GM19193 (cell line): Measurements from ENCODE around the gene USP4.

Experiments used
- POLR2A ChIP-seq: IDR thresholded peaks from 4 replicates; pipeline ENCODE4 v1.6.1; 2011; ENCODE audit not compliant: insufficient read depth, insufficient read length; ENCODE audit errors: extremely low read depth

USP4 gene

GRCh38 chr3:49316696-49317457, 23.0 kb downstream of the USP4 start:
- TF ChIP-seq POLR2A = no peak

DNA sequence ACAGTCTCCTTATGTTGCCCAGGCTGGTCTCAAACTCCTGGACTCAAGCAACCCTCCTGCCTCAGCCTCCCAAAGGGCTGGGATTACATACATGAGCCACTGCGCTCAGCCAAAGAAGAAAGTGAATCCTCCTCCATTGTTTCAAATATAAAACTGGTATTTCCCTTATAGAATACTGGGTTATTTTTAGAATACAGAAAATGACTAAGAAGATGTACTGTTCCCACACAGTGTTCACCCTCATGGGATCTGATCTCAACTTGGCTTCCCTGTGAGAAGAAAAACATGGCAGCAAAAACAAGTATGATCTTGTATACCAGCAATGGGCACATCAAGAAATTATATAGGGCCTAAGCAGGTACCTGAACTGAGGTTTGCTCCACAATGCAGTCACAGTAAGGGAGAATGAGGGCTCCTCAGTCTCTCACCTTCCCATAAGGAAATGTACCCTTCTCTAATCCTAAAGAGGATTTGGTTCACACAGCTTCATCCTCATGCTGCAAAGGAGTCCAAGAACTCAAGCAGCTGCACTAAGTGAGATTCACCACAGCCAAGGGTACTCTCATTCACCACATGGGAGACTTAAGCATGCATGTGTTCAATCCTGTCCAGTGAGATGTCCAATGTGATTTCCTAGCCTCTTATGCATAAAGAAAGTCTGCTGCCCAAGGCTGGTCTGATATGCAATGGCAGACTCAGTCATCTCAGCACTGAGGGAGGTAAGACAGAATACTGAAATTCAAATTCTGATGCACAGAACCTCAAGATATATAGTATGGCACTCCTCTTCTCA, 25.8 kb downstream of the USP4 start:
- no peak for TF ChIP-seq POLR2A

- TF ChIP-seq POLR2A = no peak
Observed at GRCh38 chr3:49311283-49311682, 28.6 kb downstream of the USP4 start.

- no peak for TF ChIP-seq POLR2A
Observed at GRCh38 chr3:49310677-49311076, 29.2 kb downstream of the USP4 start.

- TF ChIP-seq POLR2A = no peak
Observed at GRCh38 chr3:49305608-49306007, 34.2 kb downstream of the USP4 start.

GRCh38 chr3:49302613-49303012, 37.2 kb downstream of the USP4 start:
- no peak for TF ChIP-seq POLR2A

DNA sequence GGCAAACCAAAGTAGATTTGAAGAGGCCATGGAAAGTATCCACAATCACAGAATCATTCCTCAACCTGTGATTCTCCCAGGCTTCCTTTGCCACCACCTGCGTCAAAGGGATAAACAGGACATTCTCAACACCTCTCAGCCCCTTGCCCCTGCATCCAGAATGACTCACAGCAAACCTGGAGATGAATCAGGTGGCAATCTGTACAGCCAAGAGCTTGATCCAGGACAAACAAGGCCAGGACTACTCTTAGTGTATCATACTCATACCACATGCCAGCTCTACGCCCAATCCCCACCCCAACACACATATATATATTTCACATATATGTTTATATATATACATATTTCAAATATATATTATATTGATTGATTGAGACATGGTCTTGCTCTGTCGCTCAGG, 39.3 kb downstream of the USP4 start:
- no peak for TF ChIP-seq POLR2A

DNA sequence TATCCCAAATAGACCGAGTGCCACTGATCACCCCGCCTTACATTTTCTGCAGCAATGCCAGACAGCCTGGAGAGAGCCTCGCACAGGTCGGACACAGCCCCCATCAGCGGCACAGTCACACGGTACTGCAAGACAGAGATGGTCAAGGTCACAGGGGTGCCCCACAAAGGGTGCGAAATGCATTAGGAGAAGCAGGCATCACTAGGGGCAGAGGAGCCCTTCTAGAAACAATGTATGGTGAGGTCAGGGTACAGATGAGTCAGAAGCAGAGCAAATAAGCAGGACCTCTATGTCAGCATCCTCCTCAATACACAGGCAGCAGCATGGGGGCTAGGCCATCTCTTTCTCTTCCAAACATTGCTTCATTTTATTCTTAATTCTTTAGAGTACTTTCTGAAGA, 41.3 kb downstream of the USP4 start:
- no peak for TF ChIP-seq POLR2A

DNA sequence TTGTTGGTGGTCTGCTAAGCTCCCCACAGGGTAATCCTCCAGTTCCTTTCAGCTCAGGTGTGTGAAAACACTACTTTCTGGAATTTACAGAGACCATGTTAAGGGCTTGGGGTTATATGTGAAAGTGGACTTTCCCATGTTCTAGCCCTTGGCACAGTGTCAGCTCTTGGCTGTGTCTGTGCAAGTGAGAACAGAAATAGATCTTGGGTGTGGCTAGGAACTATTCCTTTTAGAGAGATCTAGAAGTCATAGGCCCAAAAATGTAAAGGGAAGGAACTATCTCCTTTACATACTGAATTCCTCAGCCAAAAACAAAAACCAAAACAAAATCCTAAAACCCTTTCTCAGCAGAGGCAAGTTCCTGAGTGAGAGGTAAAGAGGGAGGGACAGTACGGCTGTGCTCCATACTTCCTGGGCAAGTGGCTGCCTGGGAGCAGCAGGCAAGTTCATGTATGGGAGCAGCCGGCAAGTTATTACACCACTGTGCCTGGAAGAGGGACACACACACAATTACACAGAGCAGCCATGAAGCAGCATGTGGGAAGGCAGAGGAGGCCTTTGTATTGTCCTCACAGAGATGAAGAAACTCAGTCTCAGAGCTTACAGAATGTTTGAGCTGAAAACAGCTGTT, 43.0 kb downstream of the USP4 start:
- TF ChIP-seq POLR2A = no peak

GRCh38 chr3:49295489-49296058, 44.3 kb downstream of the USP4 start:
- TF ChIP-seq POLR2A = no peak

GRCh38 chr3:49294343-49294742, 45.5 kb downstream of the USP4 start:
- no peak for TF ChIP-seq POLR2A

DNA sequence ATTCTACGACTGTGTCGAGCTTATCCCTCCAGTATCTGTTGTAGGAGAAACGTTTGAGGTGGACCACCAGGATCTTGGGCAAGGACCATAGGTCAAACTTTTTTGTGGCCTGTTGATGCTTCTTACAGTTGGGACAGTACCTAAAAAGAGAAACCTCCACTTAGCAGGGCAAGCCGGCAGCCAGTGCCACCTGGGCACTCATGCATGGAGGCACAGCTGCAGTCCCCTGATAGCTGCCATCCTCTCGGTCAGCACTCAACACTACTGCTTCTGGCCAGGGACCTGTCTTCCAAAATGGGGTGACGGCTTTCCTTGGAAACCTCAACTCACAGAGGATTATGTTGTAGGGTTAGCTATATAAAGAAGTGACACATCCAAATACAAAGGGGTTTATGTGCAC, 55.9 kb downstream of the USP4 start:
- no peak for TF ChIP-seq POLR2A

DNA sequence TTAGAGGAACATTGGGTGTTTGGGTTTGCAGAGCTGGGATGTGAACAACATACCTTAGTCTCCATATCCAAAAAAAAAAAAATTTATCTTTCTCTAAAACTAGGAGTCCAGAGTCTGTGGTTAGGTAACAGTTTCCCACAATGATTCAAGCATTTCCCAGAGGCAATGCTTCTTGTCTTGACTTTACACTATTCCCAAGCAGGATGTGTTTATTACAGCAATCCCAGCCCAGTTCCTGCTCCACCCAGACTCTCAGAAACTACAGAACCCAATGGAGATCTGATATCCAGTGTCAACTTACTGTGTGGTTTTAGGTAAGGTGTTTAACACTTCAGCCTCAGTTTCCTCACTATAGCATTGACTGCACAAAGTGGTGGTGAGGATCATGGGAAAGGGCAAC, 60.5 kb downstream of the USP4 start:
- no peak for TF ChIP-seq POLR2A

GRCh38 chr3:49278548-49278947, 61.3 kb downstream of the USP4 start:
- TF ChIP-seq POLR2A = no peak

DNA sequence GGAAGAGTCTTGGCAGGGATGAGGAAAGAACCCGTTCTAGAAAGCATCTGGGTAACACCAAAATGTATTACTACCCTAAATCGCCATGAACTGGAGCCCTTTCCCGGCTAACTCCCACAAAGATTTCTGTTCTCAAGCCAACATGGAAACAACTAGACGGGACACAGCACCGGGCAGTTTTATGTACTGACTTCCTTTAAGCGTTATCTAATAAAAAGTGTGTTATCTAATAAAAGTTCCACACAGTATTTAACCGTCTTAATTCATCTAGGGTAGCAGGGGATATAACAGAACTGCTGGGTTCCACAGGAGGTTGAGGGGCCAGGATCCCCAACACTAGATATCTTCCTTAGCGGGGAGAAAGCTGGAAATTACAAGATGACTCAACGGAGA, 62.5 kb downstream of the USP4 start:
- no peak for TF ChIP-seq POLR2A
